Left lung (tissue), 10 donors: ENCODE measurements around the gene C13orf46. TPM values are rescaled to one million over a fixed set of nuclear protein-coding genes. Genes with fewer than 3 reads are reported as not detected.

Experiments
- ATAC-seq: fragments of 200-7000 bp; cut with Tn5 transposase; one replicate; pipeline ENCODE4 v1.9.1; 2020; ENCODE audit warnings: moderate library complexity
- DNase-seq, 4 donors: peaks; one replicate each; pipeline ENCODE4 v3.0.0-alpha.2; 2013 to 2020
- H3K27ac ChIP-seq, 2 donors: fragments of 200-600 bp; sonication (generic) in 1 of 2; one replicate each; pipeline versions ENCODE4 v1.5.0 to v1.8.0; 2020 to 2021
- H3K27me3 ChIP-seq, 2 donors: fragments of 200-600 bp; sonication (generic) in 1 of 2; one replicate each; pipeline versions ENCODE4 v1.5.0 to v1.8.0; 2020 to 2021
- H3K36me3 ChIP-seq, 2 donors: fragments of 200-600 bp; sonication (generic) in 1 of 2; one replicate each; pipeline versions ENCODE4 v1.5.0 to v1.8.0; 2020 to 2021
- H3K4me1 ChIP-seq, 2 donors: fragments of 200-600 bp; one replicate each; pipeline ENCODE4 v1.8.0; 2021
- H3K4me3 ChIP-seq, 2 donors: fragments of 200-600 bp; sonication (generic) in 1 of 2; one replicate each; pipeline versions ENCODE4 v1.5.0 to v1.8.0; 2020 to 2021; ENCODE audit warnings: mild to moderate bottlenecking in 1 of 2
- H3K9me3 ChIP-seq, 2 donors: fragments of 200-600 bp; sonication (generic) in 1 of 2; one replicate each; pipeline versions ENCODE4 v1.5.0 to v1.8.0; 2020 to 2021
- CTCF ChIP-seq, 2 donors: fragments of 200-600 bp; sonication (generic) in 1 of 2; IDR thresholded peaks; one replicate each; pipeline versions ENCODE4 v1.5.0 to v1.8.0; 2021; ENCODE audit warnings: antibody characterized with exemption in 2 of 2
- intact Hi-C, 2 donors: fragments of 100-400 bp; cut with DNase I; formaldehyde crosslinking; loops; one replicate each; pipeline versions ENCODE4 v1.11.2 to v1.14.2; 2022
- polyA plus RNA-seq, 6 donors: library from polyadenylated mRNA; unstranded; fragments of 120-200 nt; gene quantifications; one replicate each; pipeline ENCODE4 v1.2.1, GENCODE V29; 2013; ENCODE audit not compliant: insufficient read length in 6 of 6
- total RNA-seq, 2 donors: library from RNA; stranded (reverse); fragmentation: NEBNext Ultra II Directional; extraction: Animal tissue kit (Norgen Biotek cat#: 25700); gene quantifications; one replicate each; pipeline ENCODE4 v1.2.1, GENCODE V29; 2021
- donor health status: DM: no; HTN: yes; CAD: no.
- donor health status: DM: no; HTN: no; CAD: no.

Gene C13orf46
- total and polyA plus RNA-seq, 8 donors, result 0.10 to 7.5 (median 0.29) TPM

GRCh38 chr13:114001331-114002008, 27.6 kb upstream of the C13orf46 start:
- H3K36me3 ChIP-seq, result peaks cover 0 to 50% of the 10 kb centered on the region in 2 donors
- DNase-seq (peak in 1 of 4 donors; percentile 74), ATAC-seq (no peak)
- TF ChIP-seq CTCF (IDR thresholded peaks at IDR 0.05), result no peak
- no peaks in the 10 kb centered on the region for H3K4me1 ChIP-seq
- no peak overlapping the region for H3K27ac ChIP-seq
- H3K27me3 ChIP-seq, result no peaks in the 10 kb centered on the region
- no peak overlapping the region for H3K4me3 ChIP-seq
- intact Hi-C loops, result no loop called here
- H3K9me3 ChIP-seq, result no peaks in the 10 kb centered on the region

GRCh38 chr13:114000151-114001040, 26.5 kb upstream of the C13orf46 start:
- no peak overlapping the region for H3K4me3 ChIP-seq
- peak in 1 of 4 donors; percentile 69 for DNase-seq
- no peak for TF ChIP-seq CTCF (IDR thresholded peaks at IDR 0.05)
- no peaks in the 10 kb centered on the region for H3K9me3 ChIP-seq
- no peaks in the 10 kb centered on the region for H3K4me1 ChIP-seq
- H3K27me3 ChIP-seq, result no peaks in the 10 kb centered on the region
- ATAC-seq, result no peak
- peaks cover 0 to 57% of the 10 kb centered on the region in 2 donors for H3K36me3 ChIP-seq
- intact Hi-C loops, result no loop called here
- H3K27ac ChIP-seq, result no peak overlapping the region

GRCh38 chr13:113999618-113999910, 25.7 kb upstream of the C13orf46 start:
- no peak for ATAC-seq
- intact Hi-C loops, result no loop called here
- H3K27ac ChIP-seq, result no peak overlapping the region
- no peak overlapping the region for H3K4me3 ChIP-seq
- no peaks in the 10 kb centered on the region for H3K9me3 ChIP-seq
- no peaks in the 10 kb centered on the region for H3K27me3 ChIP-seq
- H3K36me3 ChIP-seq, result peaks cover 0 to 65% of the 10 kb centered on the region in 2 donors
- no peaks in the 10 kb centered on the region for H3K4me1 ChIP-seq
- no peak for TF ChIP-seq CTCF (IDR thresholded peaks at IDR 0.05)
- DNase-seq, result peak in 1 of 4 donors; percentile 56

GRCh38 chr13:113998781-113999617, 25.1 kb upstream of the C13orf46 start:
- H3K27me3 ChIP-seq, result no peaks in the 10 kb centered on the region
- intact Hi-C loops, result no loop called here
- TF ChIP-seq CTCF (IDR thresholded peaks at IDR 0.05), result no peak
- DNase-seq (peak in 1 of 4 donors; percentile 61), ATAC-seq (no peak)
- no peak overlapping the region for H3K4me3 ChIP-seq
- no peaks in the 10 kb centered on the region for H3K9me3 ChIP-seq
- H3K4me1 ChIP-seq, result no peaks in the 10 kb centered on the region
- peak overlapping the region in 1 of 2 donors; percentile 23 for H3K27ac ChIP-seq
- peaks cover 0 to 71% of the 10 kb centered on the region in 2 donors for H3K36me3 ChIP-seq
